Lung (tissue), 12 donors: ENCODE measurements around the gene TESMIN. TPM values are rescaled to one million over a fixed set of nuclear protein-coding genes. Genes with fewer than 3 reads are reported as not detected.

Experiments used
- ATAC-seq: fragments of 200-7000 bp; cut with Tn5 transposase; one replicate; pipeline ENCODE4 v1.9.1; 2020; ENCODE audit warnings: moderate number of reproducible peaks; ENCODE audit not compliant: insufficient read depth, low FRiP score
- DNase-seq, 3 donors: peaks; one replicate each; pipeline ENCODE4 v3.0.0-alpha.2; 2013 to 2017
- H3K27ac ChIP-seq, 2 donors: one replicate each; pipeline ENCODE4 v1.5.1; 2013; ENCODE audit warnings: mild to moderate bottlenecking in 2 of 2, moderate library complexity in 2 of 2, control low read depth in 1 of 2, inconsistent platforms in 1 of 2, low read depth in 1 of 2, low read length in 1 of 2
- H3K27me3 ChIP-seq, 3 donors: one replicate each; pipeline ENCODE4 v1.5.1; 2013; ENCODE audit warnings: low read length in 2 of 3; ENCODE audit not compliant: control insufficient read depth in 3 of 3, insufficient read depth in 3 of 3
- H3K36me3 ChIP-seq, 4 donors: one replicate each; pipeline ENCODE4 v1.5.1; 2013; ENCODE audit warnings: low read length in 4 of 4, mild to moderate bottlenecking in 1 of 4, moderate library complexity in 1 of 4; ENCODE audit not compliant: control insufficient read depth in 4 of 4, insufficient read depth in 4 of 4
- H3K4me1 ChIP-seq, 5 donors: one replicate each; pipeline ENCODE4 v1.5.1; 2013; ENCODE audit warnings: low read length in 5 of 5, mild to moderate bottlenecking in 2 of 5, moderate library complexity in 1 of 5; ENCODE audit not compliant: control insufficient read depth in 5 of 5, insufficient read depth in 5 of 5
- H3K4me3 ChIP-seq: one replicate; pipeline ENCODE4 v1.5.1; 2013; ENCODE audit warnings: mild to moderate bottlenecking, control low read depth, moderate library complexity
- H3K9ac ChIP-seq, 2 donors: one replicate each; pipeline ENCODE4 v1.5.1; 2013; ENCODE audit warnings: low read length in 2 of 2, control low read depth in 1 of 2; ENCODE audit not compliant: insufficient read depth in 1 of 2
- H3K9me3 ChIP-seq, 4 donors: one replicate each; pipeline ENCODE4 v1.5.1; 2013; ENCODE audit warnings: low read length in 3 of 4, mild to moderate bottlenecking in 1 of 4, moderate library complexity in 1 of 4; ENCODE audit not compliant: control insufficient read depth in 4 of 4, insufficient read depth in 3 of 4
- CTCF ChIP-seq: IDR thresholded peaks from 2 replicates; pipeline ENCODE4 v1.5.1; 2012; ENCODE audit warnings: mild to moderate bottlenecking; ENCODE audit errors: control extremely low read depth, extremely low read depth
- WGBS, 2 donors: extraction: QIAGEN DNeasy Blood & Tissue Kit; methylation state at CpG; one replicate each; pipeline ENCODE4 v1.1.7; 2013; 5-methylcytosine and 5-hydroxymethylcytosine counted together
- polyA plus RNA-seq, 2 donors: library from polyadenylated mRNA; stranded (reverse); fragments of 200-250 nt; gene quantifications; one replicate each; pipeline ENCODE4 v1.2.1, GENCODE V29; 2013
- total RNA-seq, 2 donors: library from RNA; depleted of rRNA in 1 of 2; stranded (reverse); fragments of >200 nt in 1 of 2; gene quantifications; one replicate each; pipeline ENCODE4 v1.2.1, GENCODE V29; 2014 to 2021
- donor health status: control.
- donor health status: control.
- donor health status: Bipolar disorder and iron deficiency.
- donor health status: healthy.
- donor health status: DM: yes; HTN: yes; CAD: no.

Gene TESMIN
- total and polyA plus RNA-seq, 4 donors, result 0.55 to 6.7 (median 1.8) TPM

- H3K27me3 ChIP-seq, result no peaks in the 10 kb centered on the region
These were observed 9.9 kb downstream of the TESMIN start for GRCh38 chr11:68741463-68741862.

GRCh38 chr11:68735646-68736045, 15.7 kb downstream of the TESMIN start:
- H3K9ac ChIP-seq, result no peak overlapping the region
- TF ChIP-seq CTCF, result no peak
- H3K4me3 ChIP-seq, result no peak overlapping the region
- H3K27me3 ChIP-seq, result no peaks in the 10 kb centered on the region
- H3K27ac ChIP-seq, result no peak overlapping the region
- no peaks in the 10 kb centered on the region for H3K36me3 ChIP-seq
- no peaks in the 10 kb centered on the region for H3K4me1 ChIP-seq
- ATAC-seq, result no peak
- no peak for DNase-seq
- 41 to 74% methylated on average over 6 of the region's 6 CpGs for WGBS, 2 donors
- H3K9me3 ChIP-seq, result peaks cover 0 to 3% (median 0%) of the 10 kb centered on the region in 4 donors

More at GRCh38 chr11:68741463-68741862, 9.9 kb downstream of the TESMIN start:
- ATAC-seq, result no peak
- Histone ChIP-seq H3K36me3 (no peaks in the 10 kb centered on the region), H3K4me1 (no peaks in the 10 kb centered on the region), H3K9ac (no peak overlapping the region), H3K27ac (no peak overlapping the region), H3K4me3 (no peak overlapping the region), H3K9me3 (peaks cover 0 to 2% (median 0%) of the 10 kb centered on the region in 4 donors)
- TF ChIP-seq CTCF, result no peak
- 82 to 83% methylated on average over 7 of the region's 7 CpGs for WGBS, 2 donors
- DNase-seq, result no peak

GRCh38 chr11:68735125-68735524, 16.2 kb downstream of the TESMIN start:
- WGBS, 2 donors, result 37 to 63% methylated on average over 6 of the region's 6 CpGs

More at GRCh38 chr11:68735125-68735524, 16.2 kb downstream of the TESMIN start:
- Histone ChIP-seq H3K9ac (no peak overlapping the region), H3K4me1 (no peaks in the 10 kb centered on the region), H3K9me3 (peaks cover 0 to 3% (median 0%) of the 10 kb centered on the region in 4 donors), H3K27me3 (no peaks in the 10 kb centered on the region), H3K4me3 (no peak overlapping the region), H3K27ac (no peak overlapping the region), H3K36me3 (no peaks in the 10 kb centered on the region)
- TF ChIP-seq CTCF, result no peak
- no peak for DNase-seq
- ATAC-seq, result no peak
